Tongue (tissue), 3 donors: Measurements from ENCODE around the gene RDM1. TPM values are rescaled to one million over a fixed set of nuclear protein-coding genes. Genes with fewer than 3 reads are reported as not detected.
A peak's percentile ranks its signal among the peaks of the same experiment; 100 is the strongest.

Source experiments
- DNase-seq: peaks from one replicate; pipeline ENCODE4 v3.0.0-alpha.2; 2015
- small RNA-seq: library from RNA; depleted of rRNA; stranded (forward); fragments of <200 nt; gene quantifications from one replicate; pipeline ENCODE3, GENCODE V24; 2014; ENCODE audit warnings: low replicate concordance
- total RNA-seq: library from RNA; depleted of rRNA; stranded (reverse); fragments of >200 nt; gene quantifications from one replicate; pipeline ENCODE4 v1.2.3, GENCODE V29; 2014

The RDM1 gene
- total RNA-seq, 1 donor from 2014 or later, result 1.6 TPM

DNA sequence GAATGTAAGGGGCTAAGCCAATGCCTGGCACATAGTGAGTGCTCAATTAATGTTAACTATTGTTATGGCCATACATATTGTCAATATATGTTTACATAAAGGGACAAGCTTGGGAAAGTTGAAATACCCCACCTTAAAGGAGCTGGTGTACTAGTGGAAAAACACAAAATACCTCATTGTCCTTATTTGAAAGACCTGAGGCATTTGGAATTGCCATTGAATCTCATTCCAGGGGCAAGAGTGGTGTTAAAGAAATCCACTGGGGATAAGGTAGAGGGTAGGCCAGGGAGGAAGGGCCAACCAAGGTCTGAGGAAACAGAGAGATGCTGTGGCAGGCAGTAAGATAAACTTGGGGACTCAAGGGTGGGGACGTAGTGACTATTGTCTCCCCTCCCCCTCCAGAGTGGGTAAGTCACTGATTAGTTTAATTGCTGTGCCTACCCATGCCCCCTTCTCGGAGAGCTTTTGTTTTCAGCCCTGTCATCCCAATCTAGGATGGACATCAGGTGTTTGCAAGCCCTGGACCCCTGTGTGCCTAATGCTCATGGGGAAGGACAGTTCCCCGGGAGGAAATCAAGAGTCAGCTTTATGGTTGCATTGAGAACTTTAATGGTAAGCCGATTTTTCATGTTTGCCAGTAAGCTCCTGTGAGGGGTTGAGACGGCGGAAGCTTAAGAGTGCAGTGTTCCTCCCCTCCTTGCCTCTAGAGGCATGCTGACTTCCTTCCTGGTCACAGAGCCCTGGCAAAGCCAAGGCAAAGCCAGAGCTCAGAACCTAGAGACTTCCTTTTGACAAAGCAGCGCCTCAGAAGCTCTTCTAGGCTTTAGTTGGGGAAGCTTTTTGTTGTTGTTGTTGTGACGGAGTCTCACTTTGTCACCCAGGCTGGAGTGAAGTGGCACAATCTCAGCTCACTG lies 59.4 kb downstream of the RDM1 start:
- no peak for DNase-seq

- no peak for DNase-seq
These were observed 61.8 kb downstream of the RDM1 start, which contains the start of gene HEATR9 for GRCh38 chr17:35868737-35869136. Gene HEATR9, minus strand, starts transcription at chr17:35868891. Its CDS starts 149 bp downstream, at chr17:35868742.

Small RNAs within 50 kb of the gene (small RNA-seq; reads per million reads assigned to genes)
- 77.4 reads per million, percentile 96 among the genes with 10 or more reads in this experiment for gene RF00100

Other genes with a start within 250 kb of the RDM1 start
- gene RASL10B, start 199.1 kb downstream of the RDM1 start, total RNA-seq, result 0.62 TPM
- not detected for gene GAS2L2, start 177.5 kb downstream of the RDM1 start, total RNA-seq
- gene C17orf50, start 169.9 kb downstream of the RDM1 start, total RNA-seq, result not detected
- gene MMP28, start 135.1 kb downstream of the RDM1 start, total RNA-seq, result 3.5 TPM
- gene TAF15, start 121.3 kb downstream of the RDM1 start, total RNA-seq, result 94.0 TPM
- gene HEATR9, start 61.9 kb downstream of the RDM1 start, total RNA-seq, result not detected
- 3.5 TPM for gene CCL5, start 50.4 kb downstream of the RDM1 start, total RNA-seq
- gene LYZL6, start 12.9 kb upstream of the RDM1 start, total RNA-seq, result not detected
- not detected for gene CCL16, start 50.7 kb upstream of the RDM1 start, total RNA-seq
- gene CCL14, start 56.0 kb upstream of the RDM1 start, total RNA-seq, result 0.92 TPM
- not detected for gene CCL15, start 70.8 kb upstream of the RDM1 start, total RNA-seq
- gene CCL23, start 87.2 kb upstream of the RDM1 start, total RNA-seq, result not detected
- gene CCL18, start 133.5 kb upstream of the RDM1 start, total RNA-seq, result not detected
- 2.8 TPM for gene CCL3, start 159.4 kb upstream of the RDM1 start, total RNA-seq
- gene CCL4, start 173.1 kb upstream of the RDM1 start, total RNA-seq, result 2.7 TPM
- gene TBC1D3B, start 245.9 kb upstream of the RDM1 start, total RNA-seq, result 3.3 TPM